NCI-H510A treated with DMSO at 0.1 percent for 48 hours (cell line): ENCODE results near the gene AIM2.
"Not testable (repeated sequence)": the region's sequence is repeated elsewhere in the genome, so short reads cannot be mapped to it uniquely, and the experiment has no call there.

ENCODE experiments used
- DNase-seq: peaks from one replicate; lab custom pipeline; 2025; lab: John Stamatoyannopoulos, UW

The AIM2 gene, protein sequence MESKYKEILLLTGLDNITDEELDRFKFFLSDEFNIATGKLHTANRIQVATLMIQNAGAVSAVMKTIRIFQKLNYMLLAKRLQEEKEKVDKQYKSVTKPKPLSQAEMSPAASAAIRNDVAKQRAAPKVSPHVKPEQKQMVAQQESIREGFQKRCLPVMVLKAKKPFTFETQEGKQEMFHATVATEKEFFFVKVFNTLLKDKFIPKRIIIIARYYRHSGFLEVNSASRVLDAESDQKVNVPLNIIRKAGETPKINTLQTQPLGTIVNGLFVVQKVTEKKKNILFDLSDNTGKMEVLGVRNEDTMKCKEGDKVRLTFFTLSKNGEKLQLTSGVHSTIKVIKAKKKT

GRCh38 chr1:159076438-159077119 is at the start of gene AIM2:
Gene AIM2 (minus strand): TSS chr1:159076766. CDS start chr1:159073499, 3,267 bp downstream.
- no peak for DNase-seq

DNA sequence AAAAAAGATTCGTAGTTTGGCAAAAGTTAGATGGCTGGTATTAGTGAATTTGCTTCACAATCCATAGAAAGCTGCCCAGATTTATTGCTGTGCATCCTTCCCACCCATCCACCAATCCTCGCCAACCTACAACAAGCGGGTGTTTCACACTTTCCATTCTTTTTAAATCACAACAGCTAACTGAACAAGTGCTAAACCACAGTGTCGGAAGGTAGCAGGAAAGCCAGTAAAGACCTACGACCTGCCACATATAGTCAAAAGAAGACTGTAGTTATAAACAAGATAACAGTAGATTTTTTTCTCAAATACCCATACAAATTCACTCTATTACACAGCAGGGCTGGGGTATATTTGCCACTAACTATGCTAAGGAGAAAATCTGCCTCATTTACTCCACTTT is 47.0 kb upstream of the AIM2 start:
- no peak for DNase-seq

DNA sequence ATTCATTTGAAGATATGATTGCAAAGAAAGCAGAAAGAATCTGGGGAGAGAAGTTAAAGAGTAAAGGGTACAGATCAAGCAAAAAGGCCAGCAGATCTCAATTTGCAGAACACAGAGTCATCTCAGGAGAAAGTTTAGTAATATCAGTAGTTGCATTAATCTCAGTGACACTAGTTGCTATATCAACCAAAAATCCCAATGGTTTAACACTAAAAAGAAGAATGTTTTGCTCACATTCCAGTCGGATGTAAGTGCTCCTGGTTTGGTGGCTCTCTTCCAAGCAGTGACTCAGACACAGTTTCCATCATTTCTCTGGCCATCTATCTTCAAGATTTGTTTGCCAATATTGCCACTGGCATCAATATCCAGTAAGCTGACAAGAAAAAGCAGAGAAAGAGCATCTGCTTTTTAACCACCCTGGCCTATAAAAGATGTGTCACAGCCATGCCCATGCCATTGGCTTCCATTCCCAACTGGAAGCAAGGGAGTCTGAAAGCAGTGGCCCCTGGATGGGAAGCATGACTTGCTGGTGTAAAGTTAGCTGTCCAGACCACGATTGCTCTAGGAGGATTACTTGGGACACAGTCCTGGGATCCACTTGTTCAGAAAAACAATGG is 45.5 kb upstream of the AIM2 start:
- DNase-seq, result no peak

DNA sequence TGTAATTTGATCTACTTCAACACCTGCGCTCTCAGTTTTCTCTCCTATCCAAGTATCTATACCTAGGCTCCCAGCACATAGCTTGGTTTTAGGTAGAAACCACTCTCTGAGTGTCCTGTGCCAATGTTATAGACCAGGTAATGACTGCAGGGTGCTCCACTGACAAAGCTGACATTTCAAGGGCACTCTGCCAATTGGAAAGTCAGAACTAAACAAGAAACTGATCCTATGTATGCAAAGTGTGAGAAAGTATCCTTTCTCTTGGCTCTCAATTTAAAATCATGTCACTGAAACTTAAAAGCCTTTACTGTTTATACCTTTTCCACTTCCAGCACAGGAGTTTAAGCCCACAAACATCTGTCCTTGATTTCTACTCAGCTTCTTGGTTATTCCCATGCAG is 45.0 kb upstream of the AIM2 start:
- DNase-seq, result peak; percentile 32

GRCh38 chr1:159120317-159120716 is 43.8 kb upstream of the AIM2 start:
- DNase-seq, result no peak

DNA sequence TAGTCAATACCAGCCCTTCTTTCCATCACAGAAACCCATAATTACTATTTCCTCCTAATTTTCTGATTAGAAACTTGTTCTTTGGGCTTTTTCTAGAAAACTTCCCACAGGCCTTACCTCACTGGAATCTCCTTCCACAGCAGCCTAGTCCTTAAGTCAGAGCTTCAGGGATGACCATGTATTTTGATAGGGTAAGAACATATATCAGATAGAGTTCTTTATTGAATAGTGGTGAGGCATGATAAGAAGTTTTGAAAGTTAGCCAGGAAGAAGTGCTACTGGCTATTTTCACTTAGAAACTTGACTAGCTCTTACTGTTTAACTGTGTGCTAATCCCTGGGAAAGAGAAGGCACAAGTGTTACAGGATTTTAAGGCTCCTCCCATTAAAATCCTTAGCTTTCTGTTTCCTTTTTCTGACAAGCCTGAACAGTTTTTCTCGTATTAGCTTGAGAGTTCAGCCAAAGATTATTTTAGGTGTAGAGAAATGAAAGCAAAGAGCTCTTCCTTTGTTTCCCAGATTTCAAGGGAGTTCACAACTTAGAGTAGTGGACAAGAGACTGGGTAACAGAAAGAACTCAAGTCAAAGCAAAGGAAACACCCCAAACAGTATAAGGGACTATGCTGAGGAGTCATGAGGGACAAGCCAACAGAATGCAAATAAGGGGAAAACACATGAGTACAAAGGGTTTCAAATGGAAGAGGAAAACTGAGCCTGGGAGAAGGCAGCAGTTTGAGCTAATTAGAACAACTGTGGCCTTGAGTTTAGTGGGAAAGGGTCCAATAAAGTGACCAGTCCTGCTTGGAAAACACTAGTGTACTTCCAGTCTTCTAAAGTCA is 37.2 kb upstream of the AIM2 start:
- no peak for DNase-seq

- not testable (repeated sequence) for DNase-seq
Observed at GRCh38 chr1:159103021-159103420, 26.5 kb upstream of the AIM2 start.

DNA sequence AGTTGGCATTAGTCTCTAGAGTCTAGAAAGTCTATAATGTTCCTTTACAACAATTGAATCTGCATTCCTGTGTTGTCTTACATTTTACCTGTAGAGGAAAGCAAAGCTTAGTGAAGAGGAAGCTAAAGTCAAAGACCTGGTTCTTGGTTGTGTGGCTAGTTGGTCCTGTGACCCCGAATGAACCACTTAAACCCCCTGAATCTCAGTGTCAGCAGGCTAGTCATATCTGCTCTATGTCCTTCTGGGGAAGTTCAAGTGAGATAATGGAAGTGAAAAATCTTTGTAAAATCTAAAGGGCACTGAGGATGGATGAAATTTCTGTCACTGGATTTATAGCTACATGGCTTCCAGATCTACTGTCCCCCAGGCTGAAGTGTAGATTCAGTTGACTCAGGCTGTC is 24.0 kb upstream of the AIM2 start:
- DNase-seq, result no peak

DNA sequence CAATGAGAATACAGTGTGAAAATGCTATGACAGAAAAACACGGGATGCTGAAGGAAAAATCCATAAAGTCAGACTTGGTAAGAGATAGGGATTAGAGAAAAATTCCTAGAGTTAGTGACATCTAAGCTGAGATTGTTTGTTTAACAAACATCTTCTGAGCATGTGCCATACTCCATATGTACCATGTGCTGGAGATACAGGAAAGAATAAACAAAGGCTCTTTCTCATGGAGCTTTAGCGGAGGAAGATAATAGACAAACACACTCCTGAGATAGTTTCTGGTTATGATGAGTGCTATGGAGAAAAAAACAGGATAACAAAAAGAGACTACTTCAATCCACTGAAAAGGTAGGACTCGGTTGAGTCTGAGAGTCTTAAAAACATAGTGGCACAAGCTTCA is 22.0 kb upstream of the AIM2 start:
- DNase-seq, result no peak

DNA sequence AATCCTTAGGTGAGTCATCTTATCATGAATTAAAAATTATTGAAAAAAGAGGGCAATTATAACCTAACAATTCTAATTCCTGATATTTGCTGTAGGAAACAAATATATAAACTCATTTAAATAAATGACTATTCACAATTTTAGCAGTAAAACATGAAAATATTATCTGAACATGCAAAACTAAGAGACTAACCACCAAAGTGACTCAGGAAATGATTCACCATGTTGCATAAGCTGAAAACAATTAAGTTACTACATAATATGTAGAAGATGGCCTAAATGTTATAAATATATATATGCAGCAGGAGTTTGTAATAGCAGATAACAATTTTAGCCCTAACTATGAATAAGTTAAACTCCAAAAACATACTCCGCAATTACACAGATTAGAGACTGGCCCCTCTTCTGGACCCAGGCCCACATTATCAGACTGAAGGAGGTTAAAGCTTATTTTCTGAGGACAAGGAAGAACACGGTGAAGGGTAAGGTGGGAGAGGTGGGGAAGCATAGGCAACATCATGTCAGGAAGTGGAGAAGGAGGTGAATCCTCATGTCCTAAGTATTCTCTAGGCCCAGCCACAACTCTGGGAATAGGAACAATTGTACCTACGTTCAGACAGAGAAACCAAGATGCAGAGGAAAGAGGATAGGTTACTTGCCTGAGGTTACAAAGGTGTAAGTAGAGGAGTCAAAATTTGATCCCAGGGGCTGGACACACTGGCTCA is 15.6 kb upstream of the AIM2 start:
- no peak for DNase-seq

- no peak for DNase-seq
Observed at GRCh38 chr1:159091607-159092031, 15.1 kb upstream of the AIM2 start.

DNA sequence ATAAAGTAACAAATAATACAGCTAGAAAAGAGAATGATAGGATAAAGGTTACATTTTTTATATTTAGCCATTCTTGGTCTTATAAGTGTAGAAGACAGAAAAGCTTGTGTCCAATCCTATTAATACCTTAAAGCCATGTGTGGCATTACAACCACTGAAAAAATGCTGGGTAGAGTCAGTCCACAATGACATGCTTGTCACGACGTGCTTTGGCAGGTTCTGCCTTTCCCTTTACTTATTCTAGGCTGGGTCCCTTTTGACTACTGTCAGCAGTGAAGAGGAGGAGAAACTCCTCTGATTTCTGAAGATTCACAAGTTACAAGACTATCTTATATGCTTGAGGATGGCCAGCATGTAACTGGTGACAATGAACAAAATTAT is 14.6 kb upstream of the AIM2 start:
- no peak for DNase-seq

DNA sequence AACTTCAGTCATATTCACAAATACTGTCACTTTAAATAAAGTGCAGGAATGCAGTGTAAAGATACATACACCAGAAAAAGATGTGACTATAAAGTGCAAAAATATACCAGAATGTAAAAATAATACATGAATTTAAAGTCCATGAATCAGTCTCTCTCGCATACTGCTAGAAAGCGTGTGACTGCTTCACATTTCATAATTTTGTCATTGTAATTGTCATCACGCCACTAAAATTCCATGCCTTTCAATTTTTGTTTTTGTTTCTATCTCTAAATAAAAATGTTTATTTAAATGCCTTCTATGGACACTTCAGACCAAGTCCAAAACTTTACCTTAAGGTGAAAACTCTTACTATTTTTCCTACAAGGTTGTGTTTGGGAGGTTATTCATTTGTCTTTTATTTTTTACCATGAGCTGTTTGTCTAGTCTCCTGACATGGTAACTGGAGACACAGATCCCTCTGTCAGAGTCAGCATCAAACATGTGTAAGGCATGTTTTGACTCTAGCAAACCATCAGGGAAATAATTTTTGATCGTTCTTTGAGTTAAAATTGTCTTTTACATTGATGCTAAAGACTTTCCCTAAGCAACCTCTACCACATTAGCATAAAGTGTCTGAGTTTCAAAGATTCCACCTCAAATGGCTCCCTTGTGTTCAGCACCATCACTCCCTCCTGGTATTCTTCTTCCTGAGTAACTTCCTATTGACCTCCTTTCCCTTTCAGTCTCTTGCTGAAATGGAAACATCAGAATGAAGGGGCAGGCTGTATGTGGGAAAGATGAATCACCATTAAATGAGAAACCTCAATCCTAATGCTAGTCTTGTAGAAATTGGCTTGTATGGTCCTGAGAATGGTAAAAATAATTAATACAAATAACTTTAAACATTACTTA is 14.0 kb upstream of the AIM2 start:
- no peak for DNase-seq

DNA sequence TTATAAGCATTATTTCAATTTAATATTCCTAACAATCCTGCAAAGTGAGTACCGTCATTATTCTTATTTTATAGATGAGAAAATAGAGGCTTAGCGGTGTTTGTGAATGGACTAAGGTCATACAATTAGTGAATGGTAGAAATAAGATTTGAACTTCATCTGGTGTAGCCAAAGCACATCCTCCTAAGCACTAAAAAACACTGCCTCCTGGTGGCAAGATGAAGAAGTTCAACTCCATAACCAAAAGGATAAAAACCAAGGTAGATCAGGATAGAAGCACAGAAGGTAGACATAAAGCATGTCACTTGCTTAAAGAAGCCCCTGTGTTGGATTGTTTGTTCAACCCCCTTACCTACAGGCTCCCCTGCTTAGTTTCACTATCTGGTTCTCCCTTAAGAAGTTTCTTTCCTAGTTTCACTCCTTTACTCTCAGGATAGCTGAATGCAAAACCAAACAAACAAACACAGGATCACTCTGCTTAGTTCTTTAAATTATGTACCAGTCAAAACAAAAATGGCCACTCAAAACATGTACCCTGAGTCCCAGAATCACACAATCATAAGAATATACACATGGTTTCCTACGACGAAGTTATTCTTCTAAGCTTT is 12.7 kb upstream of the AIM2 start:
- peak; percentile 13 for DNase-seq

- no peak for DNase-seq
Observed at GRCh38 chr1:159088546-159089183, 12.1 kb upstream of the AIM2 start.

GRCh38 chr1:159088050-159088449 is 11.5 kb upstream of the AIM2 start:
- no peak for DNase-seq

DNA sequence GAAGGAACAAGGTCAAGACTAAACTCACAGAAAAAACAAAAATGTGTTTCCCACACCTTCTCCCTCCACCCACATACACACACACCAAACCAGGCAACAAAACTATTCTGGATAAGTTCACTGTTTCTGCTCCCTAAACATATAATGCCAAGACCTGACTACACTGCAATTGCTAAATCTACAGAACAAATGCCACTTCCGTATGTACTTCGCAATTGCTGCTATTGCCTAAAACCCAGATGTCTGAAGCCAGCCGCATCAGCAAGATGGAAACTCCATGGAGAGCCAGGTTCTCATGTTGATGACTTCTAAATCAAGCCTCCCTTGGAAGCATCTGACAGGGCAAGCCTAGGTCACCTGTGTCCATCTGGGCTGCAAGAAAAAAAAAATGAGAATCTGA is 8.3 kb upstream of the AIM2 start:
- no peak for DNase-seq

DNA sequence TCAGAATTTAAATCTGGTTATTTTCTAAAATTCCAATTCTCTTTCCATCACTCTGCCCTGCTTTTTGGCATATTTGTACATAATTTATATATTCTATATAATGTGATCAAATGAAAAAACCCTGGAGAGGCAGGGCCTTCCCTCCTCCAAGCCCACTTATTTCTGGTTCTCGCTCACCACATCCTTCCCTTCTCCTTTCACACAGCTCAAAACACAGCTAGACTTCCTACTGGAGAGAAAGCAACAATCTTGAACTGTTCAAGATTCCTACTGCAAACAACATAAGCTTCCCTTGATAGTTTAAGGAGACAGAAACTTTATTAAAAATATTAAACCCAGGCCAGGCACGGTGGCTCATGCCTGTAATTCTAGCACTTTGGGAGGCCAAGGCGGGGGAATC is 7.6 kb upstream of the AIM2 start:
- no peak for DNase-seq

DNA sequence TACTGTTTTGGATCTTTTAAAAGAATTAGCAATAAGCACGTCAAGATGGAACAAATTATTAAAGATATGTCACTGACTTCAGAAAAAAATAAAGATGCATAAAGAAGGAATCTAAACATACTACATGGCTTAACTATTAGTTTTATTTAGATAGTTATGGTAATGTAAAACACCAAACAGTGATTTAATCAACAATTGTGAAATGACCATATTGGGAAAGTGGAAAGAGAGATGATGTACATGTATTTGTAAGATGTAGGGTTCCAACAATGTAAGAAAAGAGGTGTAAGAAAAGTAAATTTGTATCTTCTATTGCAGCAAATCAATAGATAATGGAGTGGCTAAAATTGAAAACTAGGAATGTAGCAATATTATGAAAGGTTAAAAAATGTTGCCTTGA is 6.4 kb upstream of the AIM2 start:
- no peak for DNase-seq

DNA sequence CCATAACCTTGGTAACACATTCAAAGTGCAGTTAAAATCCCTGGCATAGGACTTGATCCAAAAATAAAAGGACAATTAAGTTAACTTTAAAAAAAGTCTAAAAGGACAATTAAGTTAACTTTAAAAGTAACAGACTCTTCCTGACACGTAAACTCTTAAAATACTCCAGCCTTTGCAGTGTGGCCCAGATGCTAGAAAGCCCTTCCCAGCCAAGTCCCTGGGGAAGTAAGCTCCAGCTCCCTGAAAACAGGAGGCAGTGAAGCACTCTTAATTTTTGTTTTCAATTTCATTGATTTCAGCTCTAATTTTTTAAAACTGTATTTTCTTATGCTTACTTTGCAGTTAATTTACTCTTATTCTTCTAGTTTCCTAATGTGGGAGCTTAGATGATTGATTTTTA is 5.1 kb upstream of the AIM2 start:
- no peak for DNase-seq
